Adrenal gland (tissue), 12 donors: Measurements from ENCODE around the gene SCLY. TPM values are rescaled to one million over a fixed set of nuclear protein-coding genes. Genes with fewer than 3 reads are reported as not detected.
A peak's percentile ranks its signal among the peaks of the same experiment; 100 is the strongest.

Source experiments
- DNase-seq, 7 donors: peaks; one replicate each; pipeline ENCODE4 v3.0.0-alpha.2; 2019 to 2020
- H3K27ac ChIP-seq, 5 donors: fragments of 200-600 bp; sonication (generic) in 4 of 5; 1 replicate in 3 of 5; 2 replicates in 2 of 5; pipeline versions ENCODE4 v1.5.1 to v1.8.0; 2016 to 2020; ENCODE audit warnings: mild to moderate bottlenecking in 1 of 5
- H3K27me3 ChIP-seq: fragments of 200-600 bp; 2 replicates; pipeline ENCODE4 v1.8.0; 2021
- H3K36me3 ChIP-seq, 2 donors: fragments of 200-600 bp; replicated peaks in 1 of 2; 1 replicate in 1 of 2; 2 replicates in 1 of 2; pipeline versions ENCODE4 v1.5.1 to v1.8.0; 2018 to 2022
- H3K4me1 ChIP-seq, 2 donors: fragments of 200-600 bp; replicated peaks in 1 of 2; 1 replicate in 1 of 2; 2 replicates in 1 of 2; pipeline versions ENCODE4 v1.5.1 to v1.8.0; 2018 to 2021
- H3K4me3 ChIP-seq, 4 donors: fragments of 200-600 bp; sonication (generic) in 3 of 4; one replicate each; pipeline ENCODE4 v1.5.1; 2016 to 2018
- H3K9me3 ChIP-seq, 3 donors: fragments of 200-600 bp; sonication (generic) in 1 of 3; replicated peaks in 1 of 3; 1 replicate in 2 of 3; 2 replicates in 1 of 3; pipeline versions ENCODE4 v1.5.1 to v1.8.0; 2016 to 2021
- POLR2A ChIP-seq, 2 donors: fragments of 450-650 bp; IDR thresholded peaks; one replicate each; pipeline ENCODE4 v1.6.1; 2017; ENCODE audit warnings: antibody characterized with exemption in 2 of 2, mild to moderate bottlenecking in 2 of 2, moderate library complexity in 1 of 2
- WGBS, 4 donors: extraction: QIAGEN DNeasy Blood & Tissue Kit in 2 of 4; methylation state at CpG; one replicate each; pipeline versions ENCODE4 v1.1.5 to v1.1.7; 2013 to 2017; 5-methylcytosine and 5-hydroxymethylcytosine counted together
- intact Hi-C, 2 donors: fragments of 100-400 bp; cut with DNase I; formaldehyde crosslinking; loops; one replicate each; pipeline versions ENCODE4 v1.14.1 to v1.15.0; 2022 to 2023
- polyA plus RNA-seq, 3 donors: library from polyadenylated mRNA; stranded (reverse); fragments of 200-250 nt in 2 of 3; fragments of 350-450 nt in 1 of 3; fragmentation: Illumina TruSeq in 1 of 3; extraction: RNeasy Lipid Tissue Mini Kit (QIAGEN cat#74804) in 1 of 3; gene quantifications; one replicate each; pipeline ENCODE4 v1.2.3, GENCODE V29; 2013 to 2014
- total RNA-seq, 9 donors: library from RNA; depleted of rRNA in 4 of 9; stranded (reverse); fragments of >200 nt in 4 of 9; fragments of 120-200 nt in 1 of 9; fragmentation: NEBNext Ultra II Directional in 1 of 9; extraction: Animal tissue kit (Norgen Biotek cat#: 25700) in 1 of 9; gene quantifications; one replicate each; pipeline versions ENCODE4 v1.1.0 to v1.2.4, GENCODE V29; 2013 to 2023
- TF ChIP-seq, protein P1 (sequence below), 6 experiments: fragments of 450-650 bp in 4 of 6; fragments of 200-600 bp in 2 of 6; sonication (generic) in 1 of 6; IDR thresholded peaks; 1 replicate in 5 of 6; 2 replicates in 1 of 6; pipeline versions ENCODE4 v1.5.1 to v1.8.0; 2016 to 2021; ENCODE audit warnings: antibody characterized with exemption in 6 of 6, mild to moderate bottlenecking in 2 of 6, moderate library complexity in 1 of 6
- donor health status: healthy with polysubstance abuse.
- donor health status: Bipolar disorder and iron deficiency.
- donor health status: DM: yes; HTN: yes; CAD: no.
- donor health status: DM: no; HTN: no; CAD: no.
- donor health status: DM: no; HTN: no; CAD: no.
- donor health status: DM: yes; HTN: yes; CAD: no.

Gene SCLY
- total and polyA plus RNA-seq, 12 donors: 2.4 to 11.0 (median 8.0) TPM

DNA sequence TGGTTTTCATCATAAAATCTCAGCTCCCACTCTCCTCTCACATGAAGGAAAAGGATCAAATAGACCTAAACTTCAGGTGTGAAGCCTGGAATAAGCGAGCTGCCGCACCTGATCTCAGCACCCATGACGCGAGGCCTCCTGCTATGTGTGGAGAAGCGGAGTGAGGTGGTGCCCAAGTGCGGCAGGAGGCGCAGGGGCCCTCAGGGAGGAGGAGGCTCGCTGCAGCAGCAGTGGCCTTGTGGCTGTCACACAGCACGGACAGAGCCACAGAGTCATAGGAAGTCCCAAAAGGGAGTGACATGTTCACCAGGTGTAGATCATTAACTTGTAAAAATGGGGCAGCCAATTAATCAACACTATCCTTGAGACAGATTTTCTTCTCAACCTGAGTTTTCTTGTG is 9.1 kb downstream of the SCLY start:
- peaks cover 0 to 15% of the 10 kb centered on the region in 2 donors for H3K36me3 ChIP-seq
- 91 to 94% (median 93%) methylated on average over 9 of the region's 9 CpGs for WGBS, 4 donors
- intact Hi-C loops: no loop called here
- H3K27me3 ChIP-seq: no peaks in the 10 kb centered on the region
- H3K4me1 ChIP-seq: no peaks in the 10 kb centered on the region
- H3K9me3 ChIP-seq: no peaks in the 10 kb centered on the region
- TF ChIP-seq, protein P1, sequence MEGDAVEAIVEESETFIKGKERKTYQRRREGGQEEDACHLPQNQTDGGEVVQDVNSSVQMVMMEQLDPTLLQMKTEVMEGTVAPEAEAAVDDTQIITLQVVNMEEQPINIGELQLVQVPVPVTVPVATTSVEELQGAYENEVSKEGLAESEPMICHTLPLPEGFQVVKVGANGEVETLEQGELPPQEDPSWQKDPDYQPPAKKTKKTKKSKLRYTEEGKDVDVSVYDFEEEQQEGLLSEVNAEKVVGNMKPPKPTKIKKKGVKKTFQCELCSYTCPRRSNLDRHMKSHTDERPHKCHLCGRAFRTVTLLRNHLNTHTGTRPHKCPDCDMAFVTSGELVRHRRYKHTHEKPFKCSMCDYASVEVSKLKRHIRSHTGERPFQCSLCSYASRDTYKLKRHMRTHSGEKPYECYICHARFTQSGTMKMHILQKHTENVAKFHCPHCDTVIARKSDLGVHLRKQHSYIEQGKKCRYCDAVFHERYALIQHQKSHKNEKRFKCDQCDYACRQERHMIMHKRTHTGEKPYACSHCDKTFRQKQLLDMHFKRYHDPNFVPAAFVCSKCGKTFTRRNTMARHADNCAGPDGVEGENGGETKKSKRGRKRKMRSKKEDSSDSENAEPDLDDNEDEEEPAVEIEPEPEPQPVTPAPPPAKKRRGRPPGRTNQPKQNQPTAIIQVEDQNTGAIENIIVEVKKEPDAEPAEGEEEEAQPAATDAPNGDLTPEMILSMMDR (IDR thresholded peaks at IDR 0.05): no peak
- TF ChIP-seq POLR2A (IDR thresholded peaks at IDR 0.05): no peak
- H3K27ac ChIP-seq: no peak overlapping the region
- DNase-seq: peak in 1 of 7 donors; percentile 7
- H3K4me3 ChIP-seq: no peak overlapping the region

- no peak overlapping the region for H3K4me3 ChIP-seq
- no peak overlapping the region for H3K27ac ChIP-seq
- peaks cover 0 to 4% of the 10 kb centered on the region in 2 donors for H3K4me1 ChIP-seq
- no peaks in the 10 kb centered on the region for H3K36me3 ChIP-seq
- DNase-seq: no peak
- TF ChIP-seq POLR2A (IDR thresholded peaks at IDR 0.05): no peak
- TF ChIP-seq, protein P1 (IDR thresholded peaks at IDR 0.05): no peak
- no peaks in the 10 kb centered on the region for H3K9me3 ChIP-seq
- intact Hi-C loops: no loop called here
- no peaks in the 10 kb centered on the region for H3K27me3 ChIP-seq
Measured at GRCh38 chr2:238075397-238075796, 14.6 kb downstream of the SCLY start.

GRCh38 chr2:238077292-238077691 is 16.5 kb downstream of the SCLY start:
- no peaks in the 10 kb centered on the region for H3K27me3 ChIP-seq
- no peaks in the 10 kb centered on the region for H3K36me3 ChIP-seq
- intact Hi-C loops: no loop called here
- no peaks in the 10 kb centered on the region for H3K9me3 ChIP-seq
- no peak overlapping the region for H3K27ac ChIP-seq
- H3K4me3 ChIP-seq: no peak overlapping the region
- H3K4me1 ChIP-seq: peaks cover 0 to 4% of the 10 kb centered on the region in 2 donors
- TF ChIP-seq, protein P1 (IDR thresholded peaks at IDR 0.05): no peak
- no peak for TF ChIP-seq POLR2A (IDR thresholded peaks at IDR 0.05)
- 95 to 100% (median 97%) methylated on average over 1 of the region's 1 CpG for WGBS, 4 donors
- DNase-seq: no peak

GRCh38 chr2:238079874-238080327 is 19.1 kb downstream of the SCLY start:
- intact Hi-C loops: no loop called here

More at GRCh38 chr2:238079874-238080327, 19.1 kb downstream of the SCLY start:
- Histone ChIP-seq H3K9me3 (no peaks in the 10 kb centered on the region), H3K4me3 (no peak overlapping the region), H3K36me3 (peaks cover 0 to 12% of the 10 kb centered on the region in 2 donors), H3K4me1 (peaks cover 0 to 4% of the 10 kb centered on the region in 2 donors), H3K27ac (no peak overlapping the region), H3K27me3 (no peaks in the 10 kb centered on the region)
- 87 to 97% (median 94%) methylated on average over 2 of the region's 2 CpGs for WGBS, 4 donors
- TF ChIP-seq POLR2A (IDR thresholded peaks at IDR 0.05): no peak
- TF ChIP-seq, protein P1 (IDR thresholded peaks at IDR 0.05): no peak
- DNase-seq: no peak
